Measurements from ENCODE around the gene NAALADL2.

GRCh38 chr3:174844746-174845145, 14.4 kb upstream of the NAALADL2 start:
- TF ChIP-seq POLR2AphosphoS5 (IDR thresholded peaks at IDR 0.05) = no peak
- TF ChIP-seq CTCF (IDR thresholded peaks at IDR 0.05) = no peak
